Stimulated activated CD4-positive, alpha-beta T cell treated with anti-CD3 and anti-CD28 coated beads, Interleukin-15, amount 100 ng/mL, for 48 hours (primary cell): ENCODE measurements around the gene RAB40AL.
"Not testable (repeated sequence)": the region's sequence is repeated elsewhere in the genome, so short reads cannot be mapped to it uniquely, and the experiment has no call there.

Source experiments
- DNase-seq, 2 donors: peaks; one replicate each; pipeline ENCODE4 v3.0.0-alpha.2; 2020; ENCODE audit warnings: low read depth in 2 of 2

Gene RAB40AL, protein sequence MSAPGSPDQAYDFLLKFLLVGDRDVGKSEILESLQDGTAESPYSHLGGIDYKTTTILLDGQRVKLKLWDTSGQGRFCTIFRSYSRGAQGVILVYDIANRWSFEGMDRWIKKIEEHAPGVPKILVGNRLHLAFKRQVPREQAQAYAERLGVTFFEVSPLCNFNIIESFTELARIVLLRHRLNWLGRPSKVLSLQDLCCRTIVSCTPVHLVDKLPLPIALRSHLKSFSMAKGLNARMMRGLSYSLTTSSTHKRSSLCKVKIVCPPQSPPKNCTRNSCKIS

DNA sequence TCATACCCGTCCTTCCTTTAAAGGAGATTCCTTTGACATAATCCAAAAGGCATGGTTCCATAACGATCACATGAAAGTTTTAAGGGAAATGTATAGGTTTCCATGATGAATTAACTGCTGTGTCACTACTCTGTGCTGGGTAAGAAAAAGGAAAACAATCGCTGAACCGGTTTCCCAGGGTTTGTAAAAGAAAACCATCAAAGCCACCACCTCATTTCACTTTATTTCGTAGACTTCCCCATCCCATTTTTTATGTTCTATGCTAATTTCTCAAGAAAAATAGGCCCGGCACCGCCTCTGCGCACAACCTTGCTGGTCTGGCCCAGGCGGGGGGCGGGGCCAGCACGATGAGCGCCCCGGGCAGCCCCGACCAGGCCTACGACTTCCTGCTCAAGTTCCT is at the start of gene RAB40AL:
Gene RAB40AL (plus strand): TSS at position 301 of the 400 bp plus-strand sequence. CDS start 47 bp downstream, at position 348.
- DNase-seq: not testable (repeated sequence)

DNA sequence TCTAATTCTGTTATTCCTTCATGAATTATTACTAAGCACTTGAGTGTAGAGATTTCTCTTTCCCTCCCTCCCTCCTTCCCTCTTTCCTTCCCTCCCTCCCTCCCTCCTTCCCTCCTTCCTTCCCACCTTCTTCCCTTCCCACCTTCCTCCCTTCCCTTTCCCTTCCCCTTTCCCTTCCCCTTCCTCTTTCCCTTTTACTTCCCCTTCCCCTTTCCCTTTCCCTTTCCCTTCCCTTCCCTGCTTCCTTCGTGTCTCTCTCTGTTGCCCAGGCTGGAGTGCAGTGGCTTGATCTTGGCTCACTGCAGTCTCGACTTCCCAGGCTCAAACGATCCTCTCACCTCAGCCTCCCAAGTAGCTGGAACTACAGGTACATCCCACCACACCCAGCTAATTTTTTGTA is 49.4 kb upstream of the RAB40AL start:
- no peak for DNase-seq

GRCh38 chrX:102892103-102892502 is 45.0 kb upstream of the RAB40AL start:
- DNase-seq: no peak

- DNase-seq: peak; percentile 38 to 72
Observed at GRCh38 chrX:102899940-102900916, 36.8 kb upstream of the RAB40AL start.

GRCh38 chrX:102902355-102902754 is 34.7 kb upstream of the RAB40AL start:
- DNase-seq: no peak

DNA sequence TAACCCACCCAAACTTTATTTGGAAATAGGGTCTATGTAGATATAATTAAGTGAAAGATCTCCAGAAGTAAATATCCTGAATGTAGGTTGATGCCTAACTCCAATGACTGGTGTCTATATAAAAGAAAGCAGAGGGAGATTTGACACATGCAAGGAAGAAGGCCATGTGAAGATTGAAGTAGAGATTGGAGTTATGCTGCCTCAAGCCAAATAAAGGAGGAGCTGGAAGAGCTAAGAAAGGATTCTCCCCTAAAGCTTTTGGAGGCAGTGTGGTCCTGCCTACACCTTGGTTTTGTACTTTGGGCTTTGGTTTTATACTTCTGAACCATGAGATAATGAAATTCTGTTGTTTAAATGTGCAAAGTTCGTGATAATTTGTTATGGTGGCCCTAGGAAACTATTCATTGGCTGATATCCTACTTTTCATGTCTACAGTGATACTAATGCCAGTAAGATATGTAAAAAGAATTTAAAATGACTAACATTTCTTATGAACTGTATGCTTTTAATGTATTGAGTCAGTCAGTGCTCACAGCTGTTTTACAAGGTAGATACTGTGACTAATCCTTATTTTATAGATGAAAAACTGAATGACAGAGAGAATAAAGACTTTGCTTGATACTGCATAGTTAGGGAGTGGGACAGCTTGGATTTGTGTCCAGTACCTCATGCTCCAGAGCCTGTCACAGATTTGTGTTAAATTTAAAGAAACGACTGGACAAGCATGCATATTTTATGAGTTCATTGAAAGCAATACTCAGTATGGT is 5.9 kb upstream of the RAB40AL start:
- DNase-seq: no peak

GRCh38 chrX:102934624-102935023 is 2.4 kb upstream of the RAB40AL start:
- DNase-seq: peak in 1 of 2 donors; percentile 25

GRCh38 chrX:102950908-102951866 is 14.1 kb downstream of the RAB40AL start:
- peak; percentile 10 to 47 for DNase-seq

GRCh38 chrX:102957751-102958150 is 20.7 kb downstream of the RAB40AL start:
- DNase-seq: no peak

GRCh38 chrX:102958794-102959193 is 21.7 kb downstream of the RAB40AL start:
- DNase-seq: no peak

DNA sequence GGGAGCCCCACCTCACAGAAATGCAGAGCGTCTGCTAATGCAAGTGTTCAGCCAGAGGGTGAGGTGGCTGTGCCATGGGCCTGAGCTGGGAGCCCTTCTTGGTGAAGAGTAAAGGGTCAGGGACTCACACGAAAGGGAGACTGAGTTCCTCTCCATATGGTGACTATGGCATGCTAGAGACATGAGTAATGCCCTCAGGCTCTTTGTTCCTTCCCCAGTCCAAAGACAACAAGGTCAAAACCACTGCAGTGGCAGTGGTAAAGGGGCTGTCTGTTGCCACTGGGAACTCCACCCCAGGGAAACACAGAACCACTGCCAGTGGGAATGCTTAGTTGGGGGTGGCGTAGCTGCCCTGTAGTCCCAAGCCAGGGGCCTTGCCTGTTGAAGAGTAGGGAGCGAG is 22.4 kb downstream of the RAB40AL start:
- no peak for DNase-seq

DNA sequence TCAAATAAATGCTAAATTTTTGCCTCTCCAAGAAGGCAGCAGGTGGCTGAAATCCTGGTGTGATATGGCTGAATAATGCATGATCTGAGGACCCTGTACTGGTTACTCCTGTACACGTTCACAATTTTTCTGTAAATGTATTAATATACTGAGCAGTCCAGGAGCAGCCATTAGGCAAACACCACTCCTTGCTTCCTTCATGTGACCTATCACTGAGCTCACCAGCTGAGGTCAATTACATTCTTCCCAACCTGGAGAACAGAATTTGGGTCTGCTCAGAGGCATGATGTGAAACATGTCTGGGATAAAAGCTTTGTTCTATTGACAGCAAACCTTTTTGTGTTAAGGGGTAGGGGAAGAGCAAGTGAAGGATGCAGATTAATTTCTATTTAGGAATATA is 26.9 kb downstream of the RAB40AL start:
- DNase-seq: no peak

DNA sequence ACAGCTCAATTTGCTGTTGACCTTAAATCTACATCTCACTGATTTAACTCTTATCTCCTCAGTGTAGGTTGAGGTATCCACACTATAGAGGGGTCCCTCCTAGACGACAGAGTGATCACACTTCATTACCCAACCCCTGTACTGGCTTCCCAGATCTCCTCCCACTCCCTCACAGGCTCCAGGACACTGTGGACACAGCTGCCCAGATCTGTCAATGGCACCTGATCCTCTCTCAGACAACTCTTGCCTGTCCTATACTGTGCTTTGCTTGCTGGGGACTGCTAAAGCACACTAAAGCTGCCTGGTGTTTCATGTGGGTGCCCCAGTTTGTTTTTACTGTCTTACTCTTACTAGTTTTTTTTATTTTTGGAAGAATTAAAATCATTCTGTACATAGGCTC is 27.9 kb downstream of the RAB40AL start:
- no peak for DNase-seq

DNA sequence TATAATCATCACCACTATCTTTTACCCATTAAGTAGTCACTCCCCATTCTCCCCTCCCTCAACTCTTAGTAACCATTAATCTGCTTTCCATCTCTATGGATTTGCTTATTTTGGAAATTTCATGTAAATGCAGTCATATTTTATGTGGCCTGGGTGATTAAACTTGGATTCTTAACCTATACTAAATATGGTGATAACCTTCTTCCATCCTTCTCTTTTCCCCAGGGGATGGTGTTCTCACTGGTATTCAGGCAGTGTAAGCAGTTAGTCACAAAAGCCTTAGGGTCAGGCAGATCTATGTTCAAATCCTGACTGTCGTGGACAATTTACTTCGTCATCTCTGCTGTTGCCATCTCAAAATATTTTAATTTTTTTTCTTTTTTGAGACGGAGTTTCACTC is 29.6 kb downstream of the RAB40AL start:
- no peak for DNase-seq

DNA sequence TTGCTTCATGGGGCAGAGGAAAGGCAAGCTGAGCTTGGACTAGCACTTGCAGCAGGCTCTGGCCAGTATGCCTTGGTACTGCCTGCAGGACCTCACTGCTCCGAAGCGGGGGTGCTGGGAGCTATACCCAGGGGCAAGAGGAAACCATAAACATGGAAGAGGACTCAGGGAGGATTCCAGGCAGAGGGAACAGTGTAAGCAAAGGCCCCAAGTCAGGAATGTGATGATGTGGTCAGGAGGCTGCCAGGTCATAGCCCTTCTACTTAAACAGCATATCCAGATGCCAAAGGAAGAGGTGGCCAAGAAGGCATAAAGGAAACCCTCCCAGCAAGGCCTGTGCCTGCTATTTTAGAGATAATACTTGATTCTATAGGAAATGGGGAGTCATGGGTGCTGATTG is 31.1 kb downstream of the RAB40AL start:
- no peak for DNase-seq

- not testable (repeated sequence) for DNase-seq
Observed at GRCh38 chrX:102971536-102971935, 34.5 kb downstream of the RAB40AL start.

DNA sequence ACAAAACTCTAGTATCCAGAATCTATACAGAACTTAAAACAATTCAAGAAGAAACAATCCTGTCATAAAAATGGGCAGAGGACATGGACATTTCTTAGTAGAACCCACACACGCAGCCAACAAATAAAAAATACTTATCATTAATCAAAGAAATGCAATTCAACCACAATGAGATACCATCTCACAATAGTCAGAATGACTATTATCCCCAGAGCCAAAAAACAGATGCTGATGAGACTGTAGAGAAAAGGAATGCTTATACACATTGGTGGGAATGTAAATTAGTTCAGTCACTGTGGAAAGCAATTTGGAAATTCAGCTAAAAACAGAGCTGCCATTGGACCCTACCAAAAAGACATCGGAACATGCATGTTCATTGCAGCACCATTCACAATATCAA is 37.9 kb downstream of the RAB40AL start:
- DNase-seq: no peak

DNA sequence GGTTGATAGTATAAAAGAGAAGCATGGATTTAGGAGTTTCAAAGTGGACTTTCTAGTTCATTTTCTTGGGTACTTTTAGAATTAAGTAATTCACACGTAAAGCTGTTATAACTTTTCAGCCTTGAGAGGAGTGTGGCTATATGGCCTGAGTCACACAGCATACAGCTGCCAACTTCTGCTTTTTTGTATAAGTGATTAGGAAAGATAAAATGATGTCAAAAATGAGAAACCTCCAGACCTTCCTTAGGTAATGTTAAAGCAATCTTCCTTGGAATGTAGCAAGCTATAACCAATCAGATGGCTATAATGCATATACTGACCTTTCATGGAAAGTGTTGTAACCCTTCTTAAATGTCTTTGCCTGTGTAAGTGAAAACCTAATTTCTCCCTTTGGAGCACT is 39.2 kb downstream of the RAB40AL start:
- no peak for DNase-seq

GRCh38 chrX:102976793-102977495 is 39.9 kb downstream of the RAB40AL start:
- DNase-seq: no peak

GRCh38 chrX:102978594-102978993 is 41.5 kb downstream of the RAB40AL start:
- DNase-seq: no peak
